Mesenchymal stem cell (in vitro differentiated cells and primary cell): ENCODE results near the gene MIEN1.

Experiments used
- DNase-seq: peaks from one replicate; pipeline ENCODE4 v3.0.0-alpha.2; 2013
- H2AFZ ChIP-seq: one replicate; pipeline ENCODE4 v1.6.1; 2013; ENCODE audit warnings: low read depth, mild to moderate bottlenecking, control low read depth, inconsistent platforms, low read length, moderate library complexity
- H2AK5ac ChIP-seq: 2 replicates; pipeline ENCODE4 v1.6.1; 2013; ENCODE audit warnings: low read length, moderate library complexity, mild to moderate bottlenecking, inconsistent platforms; ENCODE audit not compliant: severe bottlenecking
- H2BK120ac ChIP-seq: one replicate; pipeline ENCODE4 v1.6.1; 2013; ENCODE audit warnings: low read depth, mild to moderate bottlenecking, inconsistent platforms, low read length, moderate library complexity
- H2BK12ac ChIP-seq, 2 experiments: one replicate each; pipeline ENCODE4 v1.6.1; 2013; ENCODE audit warnings: inconsistent platforms in 2 of 2, low read length in 2 of 2, mild to moderate bottlenecking in 2 of 2, moderate library complexity in 2 of 2, control low read depth in 1 of 2
- H2BK15ac ChIP-seq: one replicate; pipeline ENCODE4 v1.6.1; 2013; ENCODE audit warnings: mild to moderate bottlenecking, low read depth, inconsistent platforms; ENCODE audit not compliant: poor library complexity, severe bottlenecking
- H2BK5ac ChIP-seq: 2 replicates; pipeline ENCODE4 v1.6.1; 2013; ENCODE audit warnings: low read depth, mild to moderate bottlenecking, low read length, control low read depth, inconsistent platforms; ENCODE audit not compliant: poor library complexity, severe bottlenecking
- H3K14ac ChIP-seq, 2 experiments: one replicate each; pipeline ENCODE4 v1.6.1; 2013; ENCODE audit warnings: inconsistent platforms in 2 of 2, low read length in 2 of 2, control low read depth in 1 of 2, mild to moderate bottlenecking in 1 of 2, moderate library complexity in 1 of 2
- H3K18ac ChIP-seq, 2 experiments: one replicate each; pipeline ENCODE4 v1.6.1; 2013; ENCODE audit warnings: inconsistent platforms in 2 of 2, low read length in 2 of 2, control low read depth in 1 of 2, low read depth in 1 of 2, mild to moderate bottlenecking in 1 of 2
- H3K23ac ChIP-seq, 2 experiments: one replicate each; pipeline ENCODE4 v1.6.1; 2013; ENCODE audit warnings: inconsistent platforms in 2 of 2, low read length in 2 of 2, mild to moderate bottlenecking in 2 of 2, moderate library complexity in 2 of 2, control low read depth in 1 of 2
- H3K27ac ChIP-seq: 2 replicates; pipeline ENCODE4 v1.5.1; 2013; ENCODE audit warnings: mild to moderate bottlenecking, moderate library complexity, low read length, control low read depth, inconsistent platforms; ENCODE audit not compliant: poor library complexity, severe bottlenecking
- H3K27me3 ChIP-seq, 2 experiments: 2 replicates each; pipeline versions ENCODE4 v1.6.1 to v1.7.0; 2013; ENCODE audit warnings: low read length in 2 of 2, mild to moderate bottlenecking in 2 of 2, moderate library complexity in 2 of 2, control low read depth in 1 of 2, inconsistent platforms in 1 of 2; ENCODE audit not compliant: control insufficient read depth in 1 of 2, insufficient read depth in 1 of 2
- H3K36me3 ChIP-seq, 2 experiments: 2 replicates each; pipeline versions ENCODE4 v1.6.1 to v1.7.0; 2013; ENCODE audit warnings: low read length in 2 of 2, control low read depth in 1 of 2, inconsistent platforms in 1 of 2, low read depth in 1 of 2, mild to moderate bottlenecking in 1 of 2; ENCODE audit not compliant: insufficient read depth in 2 of 2, control insufficient read depth in 1 of 2
- H3K4ac ChIP-seq, 2 experiments: one replicate each; pipeline ENCODE4 v1.6.1; 2013; ENCODE audit warnings: inconsistent platforms in 2 of 2, low read length in 2 of 2, mild to moderate bottlenecking in 2 of 2, moderate library complexity in 2 of 2, control low read depth in 1 of 2, low read depth in 1 of 2
- H3K4me1 ChIP-seq: 2 replicates; pipeline ENCODE4 v1.6.1; 2013; ENCODE audit warnings: low read depth, low read length, control low read depth; ENCODE audit not compliant: control insufficient read depth, insufficient read depth
- H3K4me2 ChIP-seq: 2 replicates; pipeline ENCODE4 v1.6.1; 2013; ENCODE audit warnings: low read length, mild to moderate bottlenecking, inconsistent platforms; ENCODE audit not compliant: poor library complexity, severe bottlenecking
- H3K4me3 ChIP-seq, 2 experiments: 2 replicates each; pipeline versions ENCODE4 v1.5.1 to v1.7.0; 2013; ENCODE audit warnings: low read length in 2 of 2, mild to moderate bottlenecking in 2 of 2, control low read depth in 1 of 2, low read depth in 1 of 2; ENCODE audit not compliant: insufficient read depth in 1 of 2
- H3K79me1 ChIP-seq: replicated peaks from 2 replicates; pipeline ENCODE4 v1.6.1; 2013; ENCODE audit warnings: mild to moderate bottlenecking, control low read depth, low read length, inconsistent platforms; ENCODE audit not compliant: poor library complexity, severe bottlenecking
- H3K9ac ChIP-seq: 2 replicates; pipeline ENCODE4 v1.7.0; 2013; ENCODE audit warnings: mild to moderate bottlenecking, low read length, moderate library complexity
- H3K9me3 ChIP-seq: 2 replicates; pipeline ENCODE4 v1.7.0; 2013; ENCODE audit warnings: mild to moderate bottlenecking, low read length; ENCODE audit not compliant: control insufficient read depth
- H4K8ac ChIP-seq: one replicate; pipeline ENCODE4 v1.6.1; 2013; ENCODE audit warnings: inconsistent platforms, mild to moderate bottlenecking, low read length, moderate library complexity
- H4K91ac ChIP-seq: one replicate; pipeline ENCODE4 v1.6.1; 2013; ENCODE audit warnings: mild to moderate bottlenecking, low read length, inconsistent platforms
- WGBS: methylation state at CpG from one replicate; pipeline ENCODE4 v1.1.7; 2013; ENCODE audit warnings: mixed read lengths; 5-methylcytosine and 5-hydroxymethylcytosine counted together

The MIEN1 gene

GRCh38 chr17:39763051-39763820, 32.9 kb upstream of the MIEN1 start:
- Histone ChIP-seq H3K4ac (no peak overlapping the region), H3K9me3 (no peaks in the 10 kb centered on the region), H3K4me3 (no peak overlapping the region), H3K4me1 (peaks cover 2% of the 10 kb centered on the region), H3K27me3 (peaks cover 22 to 65% of the 10 kb centered on the region in 2 experiments), H3K18ac (no peak overlapping the region), H3K9ac (no peak overlapping the region), H4K8ac (no peak overlapping the region), H2BK15ac (no peak overlapping the region), H3K27ac (no peak overlapping the region), H2AK5ac (no peak overlapping the region), H2BK5ac (no peak overlapping the region), H3K4me2 (no peak overlapping the region), H2AFZ (no peak overlapping the region), H3K79me1 (no peaks in the 10 kb centered on the region), H3K36me3 (no peaks in the 10 kb centered on the region), H2BK12ac (no peak overlapping the region), H3K23ac (no peak overlapping the region), H4K91ac (no peak overlapping the region), H2BK120ac (no peak overlapping the region), H3K14ac (no peak overlapping the region)
- DNase-seq: no peak
- 92% methylated on average over 5 of the region's 5 CpGs for WGBS

- H3K4me1 ChIP-seq: peaks cover 2% of the 10 kb centered on the region
- peaks cover 21 to 66% of the 10 kb centered on the region in 2 experiments for H3K27me3 ChIP-seq
Measured at GRCh38 chr17:39761861-39762496, 31.6 kb upstream of the MIEN1 start.

GRCh38 chr17:39759204-39759603, 28.9 kb upstream of the MIEN1 start:
- Histone ChIP-seq H2BK12ac (no peak overlapping the region), H3K18ac (no peak overlapping the region), H3K9ac (no peak overlapping the region), H3K27ac (no peak overlapping the region), H3K79me1 (no peaks in the 10 kb centered on the region), H3K36me3 (no peaks in the 10 kb centered on the region), H4K91ac (no peak overlapping the region), H3K9me3 (no peaks in the 10 kb centered on the region), H3K27me3 (peaks cover 5 to 40% of the 10 kb centered on the region in 2 experiments), H3K14ac (no peak overlapping the region), H2AK5ac (no peak overlapping the region), H3K4me3 (no peak overlapping the region), H3K23ac (no peak overlapping the region), H2BK120ac (no peak overlapping the region), H2BK5ac (no peak overlapping the region), H2BK15ac (no peak overlapping the region), H4K8ac (no peak overlapping the region), H3K4me1 (peaks cover 19% of the 10 kb centered on the region), H3K4ac (no peak overlapping the region), H2AFZ (no peak overlapping the region), H3K4me2 (no peak overlapping the region)
- DNase-seq: no peak
- 91% methylated on average over 4 of the region's 5 CpGs for WGBS

More at GRCh38 chr17:39761861-39762496, 31.6 kb upstream of the MIEN1 start:
- Histone ChIP-seq H3K27ac (no peak overlapping the region), H4K8ac (no peak overlapping the region), H2BK15ac (no peak overlapping the region), H2BK120ac (no peak overlapping the region), H2BK5ac (no peak overlapping the region), H3K14ac (no peak overlapping the region), H2BK12ac (no peak overlapping the region), H3K4ac (no peak overlapping the region), H3K9me3 (no peaks in the 10 kb centered on the region), H3K9ac (no peak overlapping the region), H3K4me2 (no peak overlapping the region), H2AFZ (no peak overlapping the region), H3K18ac (no peak overlapping the region), H3K79me1 (no peaks in the 10 kb centered on the region), H4K91ac (no peak overlapping the region), H2AK5ac (no peak overlapping the region), H3K23ac (no peak overlapping the region), H3K36me3 (no peaks in the 10 kb centered on the region), H3K4me3 (no peak overlapping the region)
- no peak for DNase-seq
- 97% methylated on average over 10 of the region's 10 CpGs for WGBS
